GM19193 (cell line): ENCODE data around the gene DOCK2.

Source experiments
- POLR2A ChIP-seq: IDR thresholded peaks from 4 replicates; pipeline ENCODE4 v1.6.1; 2011; ENCODE audit not compliant: insufficient read depth, insufficient read length; ENCODE audit errors: extremely low read depth

DOCK2 gene

GRCh38 chr5:169772688-169773087 lies 135.6 kb downstream of the DOCK2 start:
- TF ChIP-seq POLR2A = no peak

GRCh38 chr5:169777159-169777558 lies 140.1 kb downstream of the DOCK2 start:
- no peak for TF ChIP-seq POLR2A

- no peak for TF ChIP-seq POLR2A
Observed at GRCh38 chr5:169778622-169779596, 141.8 kb downstream of the DOCK2 start.

GRCh38 chr5:169781420-169782345 lies 144.6 kb downstream of the DOCK2 start:
- TF ChIP-seq POLR2A = no peak

- TF ChIP-seq POLR2A = no peak
Observed at GRCh38 chr5:169785771-169786618, 148.9 kb downstream of the DOCK2 start.

GRCh38 chr5:169788168-169788567 lies 151.1 kb downstream of the DOCK2 start:
- no peak for TF ChIP-seq POLR2A

- TF ChIP-seq POLR2A = no peak
Observed at GRCh38 chr5:169789417-169789940, 152.4 kb downstream of the DOCK2 start.

GRCh38 chr5:169791251-169791650 lies 154.2 kb downstream of the DOCK2 start:
- TF ChIP-seq POLR2A = no peak

GRCh38 chr5:169795338-169795737 lies 158.3 kb downstream of the DOCK2 start:
- no peak for TF ChIP-seq POLR2A

- TF ChIP-seq POLR2A = no peak
Observed at GRCh38 chr5:169796731-169797130, 159.7 kb downstream of the DOCK2 start.

- TF ChIP-seq POLR2A = no peak
Observed at GRCh38 chr5:169797577-169797976, 160.5 kb downstream of the DOCK2 start.

- TF ChIP-seq POLR2A = no peak
Observed at GRCh38 chr5:169798438-169798837, 161.4 kb downstream of the DOCK2 start.

- no peak for TF ChIP-seq POLR2A
Observed at GRCh38 chr5:169798906-169799660, 162.0 kb downstream of the DOCK2 start.
